ENCODE results near the gene HOTAIR. TPM values are rescaled to one million over a fixed set of nuclear protein-coding genes. Genes with fewer than 3 reads are reported as not detected.

Gene HOTAIR
- polyA plus RNA-seq, 1 donor: 7.6 TPM

DNA sequence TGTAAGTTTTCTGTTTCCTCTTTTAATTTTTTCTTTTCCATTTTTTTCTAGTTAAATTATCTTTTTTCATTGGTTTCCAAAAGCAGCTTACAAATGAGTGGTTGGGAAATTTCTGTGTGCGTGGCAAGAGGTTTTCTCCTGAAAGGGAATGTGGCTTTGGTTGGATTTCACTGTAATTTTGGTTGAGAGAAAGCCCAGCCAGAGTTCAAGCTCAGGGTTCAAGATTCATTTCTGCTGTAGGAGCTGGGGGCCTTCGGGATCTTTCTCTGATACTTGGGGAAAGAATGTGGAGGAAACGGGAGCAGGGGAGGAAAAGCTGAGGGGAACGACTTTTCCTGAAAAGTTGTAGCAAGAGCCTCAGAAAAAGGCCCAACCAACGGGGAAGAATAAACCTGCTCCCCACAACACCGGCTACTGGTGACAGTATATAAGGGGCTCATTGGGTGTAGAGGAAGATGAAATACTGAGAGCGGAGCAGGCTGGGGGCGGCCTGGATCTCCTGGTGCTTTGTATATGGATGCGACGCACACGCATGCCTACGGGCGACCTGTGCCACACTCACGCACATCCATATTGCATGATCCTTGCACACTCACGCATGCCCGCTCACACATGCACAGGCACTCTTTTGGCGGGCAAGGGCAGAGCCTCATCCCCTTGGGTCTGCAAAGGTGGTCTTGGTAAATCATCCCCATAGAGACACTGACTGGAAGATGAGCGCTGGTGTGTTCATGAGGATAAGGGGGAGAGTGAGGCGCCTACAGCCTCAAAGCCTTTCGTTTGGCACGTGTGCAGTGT is 12.1 kb upstream of the HOTAIR start:
- DNase-seq: no peak

DNA sequence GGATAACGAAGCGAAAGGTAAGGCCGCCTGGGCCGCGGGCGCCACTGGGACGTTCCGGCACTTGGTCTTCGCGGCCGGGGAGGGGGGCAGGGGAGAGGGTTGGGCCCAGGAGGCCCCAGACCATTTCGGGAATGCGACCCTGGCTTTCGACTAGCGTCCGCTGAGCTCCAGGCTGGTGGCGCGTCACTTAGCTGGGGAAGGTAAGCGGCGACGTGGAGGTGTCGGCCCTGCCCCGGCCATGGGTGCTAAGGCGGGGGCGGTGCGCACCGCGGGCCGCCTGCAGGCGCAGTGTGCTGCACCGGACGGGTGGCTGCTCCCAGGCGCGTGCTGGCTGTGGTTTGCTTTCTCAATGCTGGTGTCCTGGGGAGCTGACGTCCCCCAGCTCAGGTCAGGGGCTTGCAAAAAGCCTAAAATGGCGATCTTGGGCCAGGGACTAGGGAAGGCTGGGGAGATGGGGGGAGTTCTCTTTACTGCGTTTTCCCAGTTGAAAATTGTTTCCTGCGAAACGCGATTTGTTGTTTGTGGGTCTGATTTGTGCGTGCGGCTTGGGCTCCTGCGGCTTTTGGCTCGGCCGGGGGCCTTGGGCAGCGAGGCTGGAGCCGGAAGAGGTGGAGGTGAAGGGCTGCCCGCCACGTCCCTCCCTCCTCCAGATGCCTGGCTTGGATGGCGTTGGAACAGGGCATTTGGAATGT is 11.4 kb upstream of the HOTAIR start:
- DNase-seq: no peak

DNA sequence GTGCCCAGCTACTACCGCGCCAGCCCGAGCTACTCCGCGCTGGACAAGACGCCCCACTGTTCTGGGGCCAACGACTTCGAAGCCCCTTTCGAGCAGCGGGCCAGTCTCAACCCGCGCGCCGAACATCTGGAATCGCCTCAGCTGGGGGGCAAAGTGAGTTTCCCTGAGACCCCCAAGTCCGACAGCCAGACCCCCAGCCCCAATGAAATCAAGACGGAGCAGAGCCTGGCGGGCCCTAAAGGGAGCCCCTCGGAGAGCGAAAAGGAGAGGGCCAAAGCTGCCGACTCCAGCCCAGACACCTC is 10.9 kb upstream of the HOTAIR start:
- DNase-seq: no peak

DNA sequence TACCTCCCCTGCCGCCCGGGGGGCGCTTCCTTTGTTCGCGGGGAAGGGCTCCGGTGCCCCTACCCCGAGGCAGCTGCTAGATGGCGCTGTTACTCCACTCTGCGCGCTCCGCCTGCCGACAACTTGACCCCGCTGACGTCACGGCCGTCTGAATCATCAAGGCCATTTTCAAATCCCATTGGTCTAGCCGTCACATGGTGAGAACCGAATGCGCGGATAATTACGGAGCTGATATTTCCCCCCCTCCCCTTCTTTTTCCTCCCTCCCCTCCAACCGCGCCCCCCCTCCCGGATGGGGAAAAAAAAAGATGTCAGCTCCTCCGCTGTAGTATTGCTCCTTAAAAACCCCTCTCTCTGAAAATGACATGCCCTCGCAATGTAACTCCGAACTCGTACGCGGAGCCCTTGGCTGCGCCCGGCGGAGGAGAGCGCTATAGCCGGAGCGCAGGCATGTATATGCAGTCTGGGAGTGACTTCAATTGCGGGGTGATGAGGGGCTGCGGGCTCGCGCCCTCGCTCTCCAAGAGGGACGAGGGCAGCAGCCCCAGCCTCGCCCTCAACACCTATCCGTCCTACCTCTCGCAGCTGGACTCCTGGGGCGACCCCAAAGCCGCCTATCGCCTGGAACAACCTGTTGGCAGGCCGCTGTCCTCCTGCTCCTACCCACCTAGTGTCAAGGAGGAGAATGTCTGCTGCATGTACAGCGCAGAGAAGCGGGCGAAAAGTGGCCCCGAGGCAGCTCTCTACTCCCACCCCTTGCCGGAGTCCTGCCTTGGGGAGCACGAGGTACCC is 10.3 kb upstream of the HOTAIR start, which contains the start of gene HOXC10:
Gene HOXC10, plus strand, starts transcription at position 246 of the 791 bp plus-strand sequence. Its CDS starts 114 bp downstream, at position 360.
- DNase-seq: peak; percentile 99

DNA sequence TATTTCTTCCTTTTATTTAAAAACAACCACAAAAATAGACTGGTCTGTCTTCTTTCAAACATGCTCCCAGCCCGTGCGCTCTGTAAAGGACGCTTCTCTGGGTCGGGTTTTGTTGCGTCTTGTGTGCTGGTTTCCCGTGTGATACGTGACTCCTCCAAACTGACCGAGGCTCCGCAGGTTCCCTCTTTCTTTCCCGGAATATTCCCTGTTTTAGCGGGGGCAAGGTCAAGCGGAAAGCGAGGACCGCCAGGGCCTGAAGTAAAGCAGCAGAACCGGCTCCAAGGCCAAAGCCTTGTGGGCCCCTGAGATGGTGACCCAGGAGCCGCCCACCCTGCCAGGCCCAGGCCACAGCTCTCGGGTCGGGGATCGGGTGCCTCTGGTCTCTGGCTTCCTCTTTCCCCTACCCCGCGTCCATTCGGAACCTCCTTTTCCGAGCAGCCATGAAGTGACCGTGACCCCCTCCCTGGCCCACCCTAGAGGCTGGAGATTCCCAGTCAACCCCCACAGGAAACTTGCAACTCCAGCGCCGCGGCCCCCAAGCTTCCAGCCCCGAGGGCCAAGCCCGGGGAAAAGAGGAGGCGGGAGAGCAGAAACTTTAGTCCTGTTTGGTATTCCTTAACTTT is 9.3 kb upstream of the HOTAIR start:
- no peak for DNase-seq

DNA sequence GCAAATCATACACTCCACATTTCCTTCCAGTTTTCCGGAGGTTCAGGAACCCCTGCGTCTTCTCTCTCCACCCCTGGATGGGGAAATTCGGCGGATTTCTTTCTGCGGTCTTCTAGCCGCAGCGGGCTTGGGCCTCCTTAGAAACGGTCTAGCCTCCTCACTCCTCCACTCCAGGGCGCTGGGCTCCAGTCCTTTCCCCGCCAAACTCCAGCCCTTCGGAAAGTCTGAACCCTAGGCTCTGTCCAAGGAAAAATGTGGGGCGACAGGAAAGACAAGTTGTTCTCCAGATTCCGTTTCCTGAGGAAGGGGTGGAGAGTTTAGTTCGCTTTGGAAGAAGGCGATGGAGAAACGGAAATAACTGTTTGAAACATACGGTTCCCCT is 8.8 kb upstream of the HOTAIR start:
- no peak for DNase-seq

DNA sequence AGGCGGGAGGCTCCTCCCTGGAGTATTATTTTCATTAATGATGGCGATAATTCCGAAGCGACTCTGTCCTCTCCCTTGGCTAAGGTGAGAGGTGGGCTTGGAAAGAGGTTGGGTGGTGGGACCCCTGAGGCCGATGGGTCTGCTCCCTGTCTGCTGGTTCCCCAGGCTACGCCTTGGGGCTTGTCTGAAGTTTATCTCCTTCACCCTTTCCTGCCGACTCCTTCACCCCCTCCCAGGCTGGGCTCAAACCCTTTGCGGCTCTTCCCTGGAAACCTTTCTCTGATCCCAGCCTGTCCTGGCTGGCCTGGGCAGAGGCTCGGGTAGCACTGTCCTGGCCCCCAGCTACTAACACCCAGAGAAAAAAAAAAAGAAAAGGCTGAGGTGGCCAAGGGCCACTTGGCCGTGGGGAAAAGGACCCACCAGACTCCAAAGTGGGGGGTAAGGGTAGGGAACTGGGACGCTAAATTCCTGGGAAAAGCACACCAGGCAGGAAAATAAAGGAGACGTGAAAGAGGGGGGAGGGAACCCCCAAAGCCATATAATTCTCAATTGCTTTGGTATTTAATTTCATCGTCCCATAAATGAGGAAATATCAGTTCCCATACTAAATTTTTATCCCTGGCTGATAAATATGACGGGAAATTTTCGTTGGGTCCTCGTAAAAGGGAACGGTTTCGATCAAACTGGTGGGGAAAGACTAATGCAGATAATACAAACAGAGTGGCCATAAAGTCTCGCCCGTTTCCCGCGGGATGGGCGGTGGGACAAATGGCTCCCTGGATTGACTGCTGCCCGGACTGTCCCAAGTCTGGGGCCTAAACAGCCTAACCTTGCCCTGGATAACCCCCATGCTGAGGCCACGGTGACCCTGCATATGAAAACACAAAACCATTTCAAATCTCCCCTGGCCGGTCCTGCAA is 8.2 kb upstream of the HOTAIR start:
- DNase-seq: no peak

DNA sequence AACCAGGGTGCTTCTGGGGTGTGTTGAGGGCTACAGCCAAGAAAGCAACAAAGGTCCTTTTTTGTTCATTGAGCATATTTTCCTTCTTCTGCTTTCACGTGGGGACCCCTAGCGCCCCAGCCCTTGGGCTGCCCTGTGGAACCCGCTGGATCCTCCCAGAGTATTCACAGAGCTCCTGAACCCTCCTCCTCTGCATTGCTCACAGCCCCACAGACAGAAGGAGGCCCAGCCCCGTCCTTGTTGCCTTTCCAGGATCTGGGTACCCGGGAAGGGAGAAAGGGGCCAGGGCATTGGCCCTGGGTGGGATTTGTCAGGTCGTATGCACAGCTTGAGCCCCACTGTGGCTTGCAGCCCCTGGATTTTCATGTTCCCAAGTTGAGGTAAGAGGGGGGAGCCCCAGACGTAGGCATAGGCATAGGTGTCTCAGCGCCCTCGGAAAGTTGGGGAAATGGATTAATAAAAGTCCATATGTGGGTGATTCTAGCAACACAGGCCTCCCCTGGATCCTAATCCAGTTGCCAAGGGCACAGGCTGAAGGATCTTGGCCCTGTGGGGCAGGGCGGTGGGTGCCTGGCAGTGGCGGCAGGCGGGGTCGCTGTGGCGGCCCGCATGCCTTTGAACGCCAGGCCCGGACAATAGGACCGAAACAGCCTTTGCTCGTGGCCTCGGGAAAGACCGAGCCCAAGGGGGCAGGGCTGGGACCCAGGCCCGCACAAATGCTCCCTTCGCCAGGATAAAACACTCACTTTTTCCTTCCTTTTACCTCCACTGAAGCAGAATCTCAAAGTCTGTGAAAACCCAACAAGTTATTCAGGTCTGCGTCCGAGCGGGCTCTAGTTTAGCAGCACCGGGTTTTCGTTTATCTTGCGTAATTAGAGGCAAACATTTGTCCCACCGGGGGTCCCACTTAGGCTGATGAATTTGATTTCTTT is 7.1 kb upstream of the HOTAIR start:
- DNase-seq: no peak

DNA sequence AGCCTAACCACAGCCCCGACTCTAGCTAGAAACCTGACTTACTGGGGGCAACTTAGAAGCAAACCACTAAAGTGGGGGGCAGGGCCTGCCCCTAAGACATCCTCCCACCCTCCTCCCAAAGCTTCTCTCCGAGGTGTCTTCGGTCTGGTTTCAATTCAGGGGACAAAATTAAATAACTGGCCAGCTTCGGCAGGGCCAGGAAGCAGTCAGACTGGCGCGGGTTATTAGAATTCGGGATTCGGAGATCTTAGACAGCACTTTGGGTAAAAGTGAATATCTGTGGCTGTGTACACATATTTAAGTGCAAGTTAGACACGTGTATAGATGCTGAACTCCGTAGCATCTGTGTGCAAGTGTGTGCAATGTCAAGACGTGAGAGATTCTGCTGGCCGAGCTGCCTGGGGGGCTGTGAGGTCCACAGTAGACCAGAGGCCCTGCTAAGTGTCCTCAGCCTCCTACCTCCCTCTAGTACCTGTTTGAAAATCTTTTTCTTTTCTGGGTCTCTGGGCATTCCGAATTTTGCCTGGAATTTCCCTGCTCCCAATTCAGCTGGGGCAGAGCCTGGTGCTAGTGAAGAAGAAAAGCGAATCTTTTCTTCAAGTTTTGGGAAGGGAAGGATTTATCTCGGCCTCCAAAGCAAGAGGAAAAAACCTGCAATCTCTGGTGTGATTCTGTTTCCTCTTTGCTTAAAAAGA is 6.2 kb upstream of the HOTAIR start:
- DNase-seq: no peak

DNA sequence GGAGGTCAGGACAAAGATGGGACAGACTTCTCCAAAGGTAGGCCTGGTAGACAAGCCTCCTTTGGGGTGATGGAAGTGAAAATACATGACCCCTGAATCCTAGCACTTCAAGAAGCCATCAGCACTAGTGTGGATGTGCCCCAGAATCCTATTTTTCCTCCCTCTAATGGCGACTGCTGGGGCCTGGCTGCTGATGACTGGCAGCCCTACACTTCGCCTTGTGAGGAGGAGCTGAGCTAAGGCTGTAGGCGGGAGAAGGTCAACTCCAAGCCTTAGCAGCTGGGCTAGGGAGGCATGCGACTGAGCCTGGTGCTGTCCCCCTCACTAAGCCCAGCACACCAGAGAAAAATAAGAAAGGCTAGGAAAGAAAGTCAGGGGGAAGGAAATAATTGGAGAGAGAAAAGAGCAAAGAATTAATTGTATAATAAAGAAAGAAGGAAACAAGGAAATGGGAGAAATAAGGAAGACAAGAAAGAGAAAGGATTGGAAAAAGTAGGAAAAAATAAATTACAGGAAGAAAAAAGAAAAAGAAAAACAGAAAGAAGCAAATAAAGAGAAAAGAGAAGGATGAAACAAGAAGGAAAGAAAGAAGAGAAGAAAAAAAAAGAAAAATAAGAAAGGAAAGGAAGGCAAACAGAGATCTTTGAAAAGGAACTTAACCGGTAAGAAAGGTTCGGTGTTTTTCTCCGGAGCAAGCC is 5.5 kb upstream of the HOTAIR start:
- no peak for DNase-seq

DNA sequence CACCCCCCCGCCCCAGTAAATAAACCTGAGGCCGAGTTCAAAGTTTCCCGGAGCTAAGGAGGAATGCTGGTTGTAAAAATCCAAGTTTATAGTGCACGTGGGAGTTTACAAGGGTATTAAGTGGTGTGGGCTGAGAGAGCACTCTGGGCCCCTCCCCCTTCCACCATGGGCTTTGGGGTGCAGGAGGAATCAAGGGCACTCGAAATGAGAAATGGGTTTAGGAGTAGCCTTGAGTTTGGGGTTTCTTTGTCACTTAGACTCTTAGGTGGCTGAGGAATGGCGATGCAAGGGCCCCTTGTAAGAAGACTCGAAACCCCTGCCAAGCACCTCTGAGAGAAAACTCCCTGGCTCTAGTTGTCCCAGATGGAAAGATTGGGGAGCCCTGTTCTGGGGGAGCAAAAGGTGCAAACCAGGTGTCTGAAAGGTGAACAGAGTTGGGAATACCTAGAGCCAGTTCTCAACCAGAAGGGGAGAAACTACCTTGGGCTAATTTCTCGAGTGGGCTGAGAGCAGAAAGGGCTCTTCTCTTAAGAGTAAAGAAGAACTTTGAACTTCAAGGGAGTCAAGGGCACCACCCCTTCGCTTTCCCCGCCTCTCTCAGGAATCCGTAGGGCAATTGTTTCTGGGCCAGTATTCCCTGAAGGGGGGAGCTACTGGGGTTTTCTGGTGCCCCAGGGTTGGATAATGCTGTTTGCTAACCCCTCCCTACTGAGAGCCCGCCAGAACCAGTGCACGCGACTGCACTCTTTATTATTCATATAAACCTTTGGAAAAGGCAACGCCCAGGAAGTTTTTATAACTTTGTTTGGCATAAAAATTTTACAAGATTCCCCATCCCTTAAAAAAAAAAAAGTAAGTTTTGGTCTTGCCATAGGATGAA is 4.0 kb upstream of the HOTAIR start:
- no peak for DNase-seq

DNA sequence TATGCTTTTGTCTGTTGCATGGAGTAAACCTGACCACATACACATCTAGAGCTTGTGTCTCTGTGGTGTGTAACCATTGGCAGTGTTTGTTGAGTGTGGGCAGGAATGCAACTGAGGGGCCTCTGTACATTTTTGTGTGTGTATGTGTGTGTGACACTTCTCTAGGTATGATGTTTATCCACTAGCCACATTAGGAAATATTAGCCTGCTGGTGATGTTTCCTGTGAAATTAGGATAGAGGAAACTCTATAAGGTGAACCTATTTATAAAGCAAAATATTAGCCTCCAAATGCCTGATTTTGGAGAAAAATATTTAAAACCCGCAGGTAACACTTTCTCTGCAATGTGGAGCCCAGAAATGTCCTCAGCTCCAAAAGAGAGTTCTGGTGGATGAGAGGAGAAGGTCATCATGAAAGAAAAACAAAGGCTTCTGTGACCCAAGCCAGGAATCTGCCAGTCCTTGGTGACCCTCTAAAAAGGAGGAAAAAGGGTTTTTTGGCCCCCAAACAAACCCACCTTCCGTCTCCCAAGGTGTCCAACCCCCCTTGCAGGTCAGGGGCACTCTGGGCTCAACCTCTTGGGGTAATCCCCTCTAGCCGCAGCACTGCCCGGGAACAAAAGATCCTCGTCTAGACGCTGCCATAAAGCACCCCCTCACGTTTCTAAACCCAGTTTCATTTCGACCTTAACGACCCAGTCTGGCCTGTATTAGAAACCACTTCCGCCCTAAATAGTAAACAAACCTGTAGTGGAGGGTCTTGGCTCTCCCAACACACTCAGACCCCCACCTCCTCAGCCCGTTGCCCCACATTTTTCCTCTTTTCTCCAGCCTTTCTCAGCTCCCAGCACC is 3.1 kb upstream of the HOTAIR start:
- DNase-seq: no peak

DNA sequence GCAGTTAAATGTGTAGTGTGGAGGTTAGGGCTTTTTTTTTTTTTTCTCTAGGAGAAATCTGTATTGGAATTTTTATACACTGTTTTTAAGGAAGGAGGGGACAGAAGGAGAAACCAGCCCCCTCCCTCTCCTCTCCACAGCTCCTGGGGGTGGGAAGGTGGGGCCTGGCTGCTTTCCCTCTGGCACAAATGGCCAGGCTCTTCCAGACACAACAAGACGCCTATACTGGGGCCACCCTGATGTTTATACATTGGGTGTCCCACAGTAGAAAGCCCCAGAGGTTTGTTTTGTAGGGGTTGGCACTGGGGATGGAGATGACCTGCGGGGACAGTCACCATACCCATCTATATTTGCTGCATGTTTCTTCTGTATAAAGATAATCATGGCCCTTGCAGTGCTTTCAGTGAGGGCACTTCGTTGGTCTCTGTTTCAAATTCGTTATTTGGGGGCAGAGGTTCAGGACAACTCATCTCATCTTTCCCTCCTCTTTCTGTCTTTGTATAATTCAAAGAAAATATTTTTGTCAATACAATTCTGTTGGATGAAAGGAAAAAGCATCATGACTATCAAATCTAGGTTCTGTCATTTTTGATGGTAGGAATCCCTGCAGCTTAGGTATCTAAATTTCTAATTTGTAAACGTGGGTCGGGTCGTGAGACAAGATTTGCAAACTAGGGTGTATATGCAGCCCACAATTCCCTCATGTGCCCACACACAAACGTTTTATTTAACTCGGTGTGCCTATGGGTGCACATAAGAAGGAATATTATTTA is 2.3 kb upstream of the HOTAIR start:
- no peak for DNase-seq

DNA sequence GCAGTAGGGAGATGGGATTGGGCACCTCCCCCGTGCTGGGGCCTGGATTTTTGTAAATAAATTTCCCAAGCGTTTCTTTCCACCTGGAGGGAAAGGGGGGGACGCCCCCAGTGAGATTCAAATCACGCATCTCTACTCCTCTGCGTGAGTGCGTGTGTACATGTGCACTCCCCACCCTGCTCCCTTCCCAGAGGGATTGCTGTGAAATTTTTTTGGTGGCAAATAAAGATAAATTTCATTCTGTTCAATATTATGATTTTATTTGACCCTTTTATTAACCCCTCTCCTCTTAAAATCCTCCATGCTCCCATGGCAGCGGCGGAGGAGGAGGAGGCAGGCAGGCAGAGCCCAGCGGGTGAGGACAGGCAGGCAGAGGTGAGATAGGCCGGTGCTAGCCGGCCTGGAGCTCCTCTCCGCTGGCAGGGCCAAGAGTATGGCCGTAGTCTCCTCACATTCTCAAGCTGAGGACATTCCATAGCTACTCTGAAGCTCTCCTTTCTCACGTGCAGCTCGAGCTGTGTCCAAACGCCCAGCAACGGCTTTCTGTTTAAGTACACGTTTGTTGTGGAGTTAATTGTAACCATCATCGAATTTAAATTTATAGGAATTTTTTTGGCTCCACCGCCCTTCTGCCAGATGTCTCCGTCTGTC is 1.5 kb upstream of the HOTAIR start:
- peak; percentile 76 for DNase-seq

DNA sequence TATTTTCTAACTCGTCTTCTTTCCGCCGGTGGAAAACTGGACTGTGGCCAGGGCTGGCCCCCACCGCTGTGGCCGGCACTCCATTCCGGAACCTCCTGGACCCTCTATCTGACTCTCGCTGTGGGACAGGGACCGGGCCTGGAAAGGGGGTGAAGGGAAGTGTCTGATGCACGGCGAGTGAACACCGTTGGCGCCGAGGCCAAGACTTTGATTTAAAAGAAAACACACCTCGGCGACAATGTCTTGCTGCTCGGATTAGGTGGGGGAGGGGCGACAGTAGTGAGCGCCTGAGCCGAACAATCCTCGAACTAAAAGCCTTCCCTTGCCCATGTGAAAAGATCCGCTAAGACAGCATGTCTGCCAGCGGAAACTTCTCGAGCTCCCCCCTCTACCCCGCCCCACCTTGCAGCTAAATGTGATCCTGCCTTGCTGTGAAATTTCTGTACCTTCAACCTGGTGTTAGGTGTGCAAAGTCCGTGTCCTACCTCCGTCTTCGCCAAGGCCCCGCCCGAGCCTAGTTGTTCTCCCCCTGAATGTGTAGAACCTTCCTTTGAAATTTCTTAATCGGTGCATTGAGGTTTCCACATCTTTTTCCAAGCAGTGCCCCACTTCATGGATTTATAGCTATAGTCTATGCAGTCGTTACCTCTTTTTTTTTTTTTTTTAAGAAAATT is 862 bp upstream of the HOTAIR start:
- peak; percentile 30 for DNase-seq
